GM20000 (cell line): ENCODE measurements around the gene CPVL.

Source experiments
- DNase-seq: peaks from one replicate; pipeline ENCODE4 v3.0.0; 2012; ENCODE audit warnings: low spot score
- CTCF ChIP-seq: IDR thresholded peaks from 2 replicates; pipeline ENCODE4 v1.5.1; 2012; ENCODE audit warnings: mild to moderate bottlenecking, control low read depth; ENCODE audit errors: extremely low read depth, missing control alignments

CPVL gene

GRCh38 chr7:29065181-29065857, 81.0 kb downstream of the CPVL start:
- TF ChIP-seq CTCF: no peak
- DNase-seq: no peak

GRCh38 chr7:29063872-29064271, 82.5 kb downstream of the CPVL start:
- TF ChIP-seq CTCF: no peak
- no peak for DNase-seq

GRCh38 chr7:29063236-29063635, 83.1 kb downstream of the CPVL start:
- TF ChIP-seq CTCF: no peak
- no peak for DNase-seq

GRCh38 chr7:29053105-29053872, 93.0 kb downstream of the CPVL start:
- no peak for TF ChIP-seq CTCF
- no peak for DNase-seq

- DNase-seq: no peak
- no peak for TF ChIP-seq CTCF
Observed at GRCh38 chr7:29046978-29047377, 99.4 kb downstream of the CPVL start.

- DNase-seq: no peak
- TF ChIP-seq CTCF: no peak
Observed at GRCh38 chr7:29045258-29046086, 100.9 kb downstream of the CPVL start.

GRCh38 chr7:29044554-29044953, 101.8 kb downstream of the CPVL start:
- DNase-seq: no peak
- no peak for TF ChIP-seq CTCF
